Measurements from ENCODE around the gene SUCO. TPM values are rescaled to one million over a fixed set of nuclear protein-coding genes. Genes with fewer than 3 reads are reported as not detected.

SUCO gene
- total and polyA plus RNA-seq, 12 donors: 10.2 to 31.4 (median 24.6) TPM

GRCh38 chr1:172549621-172550280, 16.8 kb downstream of the SUCO start:
- H3K27me3 ChIP-seq: no peaks in the 10 kb centered on the region
- 21 to 38% methylated on average over 2 of the region's 2 CpGs for WGBS, 2 donors
- peaks cover 0 to 46% (median 35%) of the 10 kb centered on the region in 9 donors for H3K4me1 ChIP-seq
- ATAC-seq (no peak), DNase-seq (no peak)
- no peaks in the 10 kb centered on the region for H3K36me3 ChIP-seq
- H3K9me3 ChIP-seq: no peaks in the 10 kb centered on the region
- intact Hi-C loops (cut with DNase I): loop anchor here in 1 of 10 donors (10.0 kb wide), 1 partner anchor 95 kb away; no protein-coding TSS in a partner anchor
- H3K4me3 ChIP-seq: no peak overlapping the region
- H3K27ac ChIP-seq: no peak overlapping the region
- TF ChIP-seq CTCF (IDR thresholded peaks at IDR 0.05): no peak

DNA sequence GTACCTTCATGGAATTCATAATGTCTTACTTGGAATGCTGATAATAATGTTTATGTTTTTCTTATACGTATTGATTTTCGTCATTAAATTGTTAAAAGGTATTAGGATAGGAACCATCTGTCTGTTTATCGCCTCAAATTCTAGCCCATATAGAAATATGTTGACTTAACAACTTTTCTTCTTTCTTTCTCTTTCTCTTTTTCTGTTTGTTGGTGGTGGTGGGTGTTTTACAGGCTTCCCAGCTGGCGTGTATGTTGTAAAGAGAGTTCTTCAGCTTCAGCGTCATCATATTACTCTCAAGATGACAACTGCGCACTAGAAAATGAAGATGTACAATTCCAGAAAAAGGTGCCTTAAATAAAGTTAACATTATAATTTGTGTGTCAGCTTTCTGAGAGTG, 18.3 kb downstream of the SUCO start:
- ATAC-seq (no peak), DNase-seq (no peak)
- Histone ChIP-seq H3K36me3 (peaks cover 0 to 14% (median 6%) of the 10 kb centered on the region in 9 donors), H3K27ac (no peak overlapping the region), H3K9me3 (no peaks in the 10 kb centered on the region), H3K4me3 (no peak overlapping the region), H3K4me1 (peaks cover 0 to 41% (median 28%) of the 10 kb centered on the region in 9 donors), H3K27me3 (no peaks in the 10 kb centered on the region)
- 95 to 98% methylated on average over 6 of the region's 6 CpGs for WGBS, 2 donors
- no peak for TF ChIP-seq CTCF (IDR thresholded peaks at IDR 0.05)
- intact Hi-C loops (cut with DNase I): no loop called here

- Histone ChIP-seq H3K27ac (no peak overlapping the region), H3K9me3 (no peaks in the 10 kb centered on the region), H3K4me1 (peaks cover 0 to 9% (median 6%) of the 10 kb centered on the region in 9 donors), H3K27me3 (no peaks in the 10 kb centered on the region), H3K36me3 (peaks cover 0 to 47% (median 15%) of the 10 kb centered on the region in 9 donors), H3K4me3 (no peak overlapping the region)
- no peak for TF ChIP-seq CTCF (IDR thresholded peaks at IDR 0.05)
- no peak for ATAC-seq
- WGBS, 2 donors: 97 to 99% methylated on average over 4 of the region's 4 CpGs
- DNase-seq: no peak
- intact Hi-C loops (cut with DNase I): no loop called here
Observed at GRCh38 chr1:172554915-172555314, 22.0 kb downstream of the SUCO start.

DNA sequence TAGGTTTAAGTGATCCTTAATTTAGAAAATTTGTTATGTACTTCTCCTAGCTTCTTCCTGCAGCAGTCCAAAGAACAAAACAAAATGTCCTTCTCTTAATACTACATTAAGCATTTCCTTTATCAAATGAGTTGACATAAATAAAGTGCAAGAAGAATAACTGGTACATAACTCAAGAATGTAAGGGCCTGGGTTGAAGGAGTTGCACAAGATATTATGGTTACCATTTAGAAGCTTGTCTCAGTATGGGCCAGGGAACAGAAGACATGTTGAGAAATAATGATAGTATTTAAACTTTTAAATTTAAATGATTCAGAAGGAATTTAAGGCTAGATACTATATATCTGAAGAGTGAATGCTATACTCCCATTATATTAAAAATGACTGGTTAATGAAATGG, 23.5 kb downstream of the SUCO start:
- Histone ChIP-seq H3K36me3 (peaks cover 0 to 62% (median 15%) of the 10 kb centered on the region in 9 donors), H3K27ac (no peak overlapping the region), H3K9me3 (no peaks in the 10 kb centered on the region), H3K27me3 (no peaks in the 10 kb centered on the region), H3K4me1 (no peaks in the 10 kb centered on the region), H3K4me3 (no peak overlapping the region)
- intact Hi-C loops (cut with DNase I): no loop called here
- DNase-seq: no peak
- TF ChIP-seq CTCF (IDR thresholded peaks at IDR 0.05): no peak
- no peak for ATAC-seq

Data from heart right ventricle (tissue), 16 donors.